Neural progenitor cell (in vitro differentiated cells): ENCODE measurements around the gene CYP26B1. TPM values are rescaled to one million over a fixed set of nuclear protein-coding genes. Genes with fewer than 3 reads are reported as not detected.

ENCODE experiments used
- DNase-seq: peaks from one replicate; pipeline ENCODE4 v3.0.0-alpha.2; 2016; ENCODE audit warnings: low spot score
- H2AFZ ChIP-seq: fragments of 200-600 bp; sonication (generic); replicated peaks from 2 replicates; pipeline ENCODE4 v1.6.1; 2016; ENCODE audit warnings: antibody characterized with exemption
- H3F3A ChIP-seq: fragments of 200-600 bp; sonication (generic); 2 replicates; pipeline ENCODE4 v1.6.1; 2016; ENCODE audit warnings: antibody characterized with exemption, low read depth
- H3K27ac ChIP-seq: fragments of 200-600 bp; sonication (generic); 2 replicates; pipeline ENCODE4 v1.5.1; 2016; ENCODE audit warnings: mild to moderate bottlenecking
- H3K27me3 ChIP-seq: fragments of 200-600 bp; sonication (generic); 2 replicates; pipeline ENCODE4 v1.6.1; 2016; ENCODE audit warnings: mild to moderate bottlenecking, moderate library complexity
- H3K36me3 ChIP-seq: fragments of 200-600 bp; sonication (generic); 2 replicates; pipeline ENCODE4 v1.5.1; 2016
- H3K4me1 ChIP-seq: fragments of 200-600 bp; sonication (generic); 2 replicates; pipeline ENCODE4 v1.6.1; 2016; ENCODE audit warnings: mixed run types
- H3K4me2 ChIP-seq: fragments of 200-600 bp; sonication (generic); 2 replicates; pipeline ENCODE4 v1.6.1; 2016
- H3K4me3 ChIP-seq: fragments of 200-600 bp; sonication (generic); 2 replicates; pipeline ENCODE4 v1.5.1; 2016
- H3K79me2 ChIP-seq: fragments of 200-600 bp; sonication (generic); 2 replicates; pipeline ENCODE4 v1.6.1; 2016; ENCODE audit warnings: low read depth
- H3K9ac ChIP-seq: fragments of 200-600 bp; sonication (generic); 2 replicates; pipeline ENCODE4 v1.6.1; 2016
- H3K9me3 ChIP-seq: fragments of 200-600 bp; sonication (generic); 2 replicates; pipeline ENCODE4 v1.5.1; 2016; ENCODE audit warnings: low read depth
- H4K20me1 ChIP-seq: fragments of 200-600 bp; sonication (generic); 2 replicates; pipeline ENCODE4 v1.6.1; 2016; ENCODE audit warnings: low read depth
- H3K27ac Mint-ChIP-seq: 3 replicates; pipeline ENCODE4 v1.8.0; 2021; ENCODE audit warnings: mixed read lengths
- H3K27me3 Mint-ChIP-seq: 2 replicates; pipeline ENCODE4 v1.8.0; 2022; ENCODE audit warnings: low read depth, mild to moderate bottlenecking, inconsistent platforms, moderate library complexity, mixed read lengths; ENCODE audit not compliant: insufficient read depth
- H3K36me3 Mint-ChIP-seq: 3 replicates; pipeline ENCODE4 v1.8.0; 2021; ENCODE audit warnings: mixed read lengths
- H3K4me1 Mint-ChIP-seq: 3 replicates; pipeline ENCODE4 v1.8.0; 2021; ENCODE audit warnings: mixed read lengths
- H3K4me3 Mint-ChIP-seq: 3 replicates; pipeline ENCODE4 v1.8.0; 2021; ENCODE audit warnings: mild to moderate bottlenecking, moderate library complexity, mixed read lengths
- H3K9me3 Mint-ChIP-seq: 3 replicates; pipeline ENCODE4 v1.8.0; 2020; ENCODE audit warnings: mixed read lengths
- EZH2 ChIP-seq: fragments of 200-600 bp; sonication (generic); IDR thresholded peaks from 2 replicates; pipeline ENCODE4 v1.6.1; 2017; ENCODE audit warnings: antibody characterized with exemption, mild to moderate bottlenecking, moderate library complexity
- EZH2phosphoT487 ChIP-seq: fragments of 200-600 bp; sonication (generic); IDR thresholded peaks from 2 replicates; pipeline ENCODE4 v1.6.1; 2017; ENCODE audit warnings: antibody characterized with exemption
- total RNA-seq: library from RNA; depleted of rRNA; stranded (reverse); fragments of >200 nt; gene quantifications from 2 replicates; pipeline ENCODE4 v1.2.3, GENCODE V29; 2015; ENCODE audit warnings: low replicate concordance
- TF ChIP-seq, protein P1 (sequence below): fragments of 200-600 bp; sonication (generic); IDR thresholded peaks from 2 replicates; pipeline ENCODE4 v1.5.1; 2017; ENCODE audit warnings: antibody characterized with exemption, mild to moderate bottlenecking

CYP26B1 gene
- total RNA-seq, 1 donor from 2014 or later = 0.21 TPM

DNA sequence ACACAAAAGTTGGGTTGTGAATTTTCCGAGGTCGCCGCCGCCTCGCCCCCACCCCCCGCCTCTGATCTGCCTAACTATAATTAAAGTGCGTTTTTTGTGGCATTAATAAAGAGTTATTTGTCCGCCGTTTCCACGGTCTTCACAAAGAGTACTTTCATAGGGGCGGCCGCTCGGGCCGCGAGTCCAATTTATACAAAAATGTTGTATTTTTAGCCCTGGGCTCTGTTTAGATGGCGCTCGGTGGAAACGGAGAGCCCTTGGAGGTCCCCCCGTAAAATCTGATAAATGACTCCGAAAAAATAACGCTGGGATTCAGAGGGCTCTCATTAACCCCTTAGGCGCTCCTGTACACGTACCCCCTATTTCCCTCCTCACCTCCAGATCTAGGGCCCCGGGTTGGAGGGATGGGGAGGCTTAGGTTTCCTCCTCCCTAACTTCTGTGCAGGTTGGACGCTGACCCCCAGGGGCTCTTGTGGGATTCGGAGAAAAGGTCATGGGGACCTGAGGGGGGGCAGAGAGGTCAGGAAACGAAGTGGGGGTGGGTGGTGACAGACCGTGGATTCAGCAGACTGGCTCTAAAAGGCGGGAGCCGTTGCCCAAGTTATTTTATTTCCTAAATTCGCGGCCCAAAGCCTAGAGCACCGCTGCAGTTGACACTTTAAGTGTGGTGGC lies 1.9 kb downstream of the CYP26B1 start:
- Histone ChIP-seq H3K27ac (no peak overlapping the region), H3K9ac (no peak overlapping the region), H3K36me3 (no peaks in the 10 kb centered on the region), H2AFZ (no peak overlapping the region), H3K9me3 (no peaks in the 10 kb centered on the region), H4K20me1 (peaks cover 45% of the 10 kb centered on the region), H3K4me2 (peak overlapping the region; percentile 81), H3K4me1 (peaks cover 50% of the 10 kb centered on the region), H3K79me2 (no peaks in the 10 kb centered on the region), H3K27me3 (peaks cover 99% of the 10 kb centered on the region), H3K4me3 (peak overlapping the region; percentile 61), H3F3A (peaks cover 28% of the 10 kb centered on the region)
- TF ChIP-seq EZH2 (peak; percentile 10), EZH2phosphoT487 (no peak)
- H3K36me3 Mint-ChIP-seq = no peaks in the 10 kb centered on the region
- H3K27ac Mint-ChIP-seq = no peak overlapping the region
- H3K27me3 Mint-ChIP-seq = peaks cover 66% of the 10 kb centered on the region
- DNase-seq = no peak
- H3K9me3 Mint-ChIP-seq = peaks cover 2% of the 10 kb centered on the region
- peaks cover 47% of the 10 kb centered on the region for H3K4me1 Mint-ChIP-seq
- H3K4me3 Mint-ChIP-seq = peak overlapping the region; percentile 81

GRCh38 chr2:72145289-72145657 lies 2.4 kb downstream of the CYP26B1 start:
- H3K27ac Mint-ChIP-seq = no peak overlapping the region
- peak overlapping the region; percentile 74 for H2AFZ ChIP-seq

DNA sequence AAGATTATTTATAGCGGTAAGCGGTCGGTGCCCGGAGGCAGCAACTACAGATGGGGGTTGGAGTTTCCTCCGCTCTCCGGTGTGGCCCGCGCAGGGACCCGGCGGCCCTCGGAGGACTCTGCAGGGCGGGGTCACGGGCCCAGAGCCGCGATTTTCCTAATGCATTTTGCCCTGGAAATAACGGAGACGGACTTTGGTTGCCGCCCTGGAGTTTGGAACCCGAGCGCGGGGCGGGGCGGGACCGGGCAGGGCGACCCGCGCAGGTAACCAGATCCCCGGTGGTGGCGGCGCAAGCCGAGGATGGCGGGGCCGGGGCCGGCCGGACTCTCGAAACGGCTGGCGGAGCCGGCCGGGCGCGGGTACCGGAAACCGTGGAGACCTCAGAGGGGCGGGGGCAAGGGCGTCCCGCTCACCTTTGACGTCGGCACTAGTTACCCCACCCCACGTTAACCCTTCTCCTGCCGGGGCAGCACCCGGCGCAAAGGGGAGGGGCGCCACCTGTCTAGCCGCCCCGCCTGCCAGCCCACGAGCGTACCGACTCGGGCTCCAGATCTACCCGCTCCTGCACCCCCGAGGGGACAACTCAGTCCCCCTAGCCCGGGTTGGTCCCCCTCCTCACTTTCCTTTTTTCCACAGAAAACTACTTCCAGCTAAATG lies 2.9 kb downstream of the CYP26B1 start:
- H3K36me3 Mint-ChIP-seq = no peaks in the 10 kb centered on the region
- peaks cover 99% of the 10 kb centered on the region for H3K27me3 ChIP-seq
- H3K27ac ChIP-seq = no peak overlapping the region
- no peaks in the 10 kb centered on the region for H3K36me3 ChIP-seq
- peaks cover 45% of the 10 kb centered on the region for H3K4me1 ChIP-seq
- peaks cover 41% of the 10 kb centered on the region for H4K20me1 ChIP-seq
- H3K9me3 Mint-ChIP-seq = peaks cover 2% of the 10 kb centered on the region
- peaks cover 41% of the 10 kb centered on the region for H3K4me1 Mint-ChIP-seq
- peak overlapping the region; percentile 81 for H3K4me2 ChIP-seq
- H3K4me3 ChIP-seq = peak overlapping the region; percentile 61
- no peaks in the 10 kb centered on the region for H3K9me3 ChIP-seq
- peak; percentile 84 for DNase-seq
- H3K27ac Mint-ChIP-seq = no peak overlapping the region
- H3F3A ChIP-seq = peaks cover 28% of the 10 kb centered on the region
- H3K9ac ChIP-seq = no peak overlapping the region
- peaks cover 61% of the 10 kb centered on the region for H3K27me3 Mint-ChIP-seq
- TF ChIP-seq EZH2phosphoT487 (peak; percentile 66), EZH2 (peak; percentile 25)
- TF ChIP-seq, protein P1, sequence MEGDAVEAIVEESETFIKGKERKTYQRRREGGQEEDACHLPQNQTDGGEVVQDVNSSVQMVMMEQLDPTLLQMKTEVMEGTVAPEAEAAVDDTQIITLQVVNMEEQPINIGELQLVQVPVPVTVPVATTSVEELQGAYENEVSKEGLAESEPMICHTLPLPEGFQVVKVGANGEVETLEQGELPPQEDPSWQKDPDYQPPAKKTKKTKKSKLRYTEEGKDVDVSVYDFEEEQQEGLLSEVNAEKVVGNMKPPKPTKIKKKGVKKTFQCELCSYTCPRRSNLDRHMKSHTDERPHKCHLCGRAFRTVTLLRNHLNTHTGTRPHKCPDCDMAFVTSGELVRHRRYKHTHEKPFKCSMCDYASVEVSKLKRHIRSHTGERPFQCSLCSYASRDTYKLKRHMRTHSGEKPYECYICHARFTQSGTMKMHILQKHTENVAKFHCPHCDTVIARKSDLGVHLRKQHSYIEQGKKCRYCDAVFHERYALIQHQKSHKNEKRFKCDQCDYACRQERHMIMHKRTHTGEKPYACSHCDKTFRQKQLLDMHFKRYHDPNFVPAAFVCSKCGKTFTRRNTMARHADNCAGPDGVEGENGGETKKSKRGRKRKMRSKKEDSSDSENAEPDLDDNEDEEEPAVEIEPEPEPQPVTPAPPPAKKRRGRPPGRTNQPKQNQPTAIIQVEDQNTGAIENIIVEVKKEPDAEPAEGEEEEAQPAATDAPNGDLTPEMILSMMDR = no peak
- H3K79me2 ChIP-seq = no peaks in the 10 kb centered on the region
- peak overlapping the region; percentile 81 for H3K4me3 Mint-ChIP-seq
- peak overlapping the region; percentile 74 for H2AFZ ChIP-seq

More at GRCh38 chr2:72145289-72145657, 2.4 kb downstream of the CYP26B1 start:
- Histone ChIP-seq H3F3A (peaks cover 28% of the 10 kb centered on the region), H3K4me3 (peak overlapping the region; percentile 61), H3K27ac (no peak overlapping the region), H3K9me3 (no peaks in the 10 kb centered on the region), H3K4me1 (peaks cover 50% of the 10 kb centered on the region), H3K27me3 (peaks cover 99% of the 10 kb centered on the region), H3K79me2 (no peaks in the 10 kb centered on the region), H3K9ac (no peak overlapping the region), H3K36me3 (no peaks in the 10 kb centered on the region), H3K4me2 (peak overlapping the region; percentile 81), H4K20me1 (peaks cover 45% of the 10 kb centered on the region)
- H3K9me3 Mint-ChIP-seq = peaks cover 2% of the 10 kb centered on the region
- DNase-seq = peak; percentile 64
- no peaks in the 10 kb centered on the region for H3K36me3 Mint-ChIP-seq
- H3K27me3 Mint-ChIP-seq = peaks cover 65% of the 10 kb centered on the region
- H3K4me1 Mint-ChIP-seq = peaks cover 46% of the 10 kb centered on the region
- peak overlapping the region; percentile 81 for H3K4me3 Mint-ChIP-seq
- TF ChIP-seq, protein P1 = no peak
- TF ChIP-seq EZH2phosphoT487 (no peak), EZH2 (peak; percentile 24)

DNA sequence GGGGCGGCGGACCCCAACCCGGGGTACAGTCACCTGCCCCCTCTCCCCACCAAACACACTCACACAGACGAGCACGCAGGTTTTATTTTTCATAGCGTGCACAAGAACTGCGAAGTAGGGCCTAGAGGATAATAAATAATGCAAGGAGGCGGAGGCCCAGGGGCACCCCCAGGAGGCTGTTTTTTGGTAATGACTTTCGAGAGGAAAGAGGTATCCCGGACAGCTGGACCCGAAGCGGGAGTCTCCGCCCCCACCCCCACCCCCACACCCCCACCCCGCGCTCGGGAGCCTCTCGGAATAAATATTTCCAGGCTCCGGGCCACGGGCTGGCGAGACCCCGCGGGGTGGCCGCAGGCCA lies 3.4 kb downstream of the CYP26B1 start:
- Histone ChIP-seq H4K20me1 (peaks cover 36% of the 10 kb centered on the region), H3K9ac (no peak overlapping the region), H3K27ac (no peak overlapping the region), H3K9me3 (no peaks in the 10 kb centered on the region), H3K4me1 (peaks cover 44% of the 10 kb centered on the region), H3K4me3 (peak overlapping the region; percentile 61), H2AFZ (peak overlapping the region; percentile 74), H3K4me2 (peak overlapping the region; percentile 81), H3F3A (peaks cover 28% of the 10 kb centered on the region), H3K27me3 (peaks cover 99% of the 10 kb centered on the region), H3K79me2 (no peaks in the 10 kb centered on the region), H3K36me3 (no peaks in the 10 kb centered on the region)
- Mint-ChIP-seq H3K4me3 (peak overlapping the region; percentile 86), H3K27me3 (peaks cover 60% of the 10 kb centered on the region), H3K36me3 (no peaks in the 10 kb centered on the region), H3K9me3 (peaks cover 2% of the 10 kb centered on the region), H3K4me1 (peaks cover 36% of the 10 kb centered on the region), H3K27ac (no peak overlapping the region)
- TF ChIP-seq EZH2 (no peak), EZH2phosphoT487 (peak; percentile 10)
- TF ChIP-seq, protein P1 = no peak
- DNase-seq = no peak
